CD14-positive monocyte (primary cell): Measurements from ENCODE around the gene TTC7B. TPM values are rescaled to one million over a fixed set of nuclear protein-coding genes. Genes with fewer than 3 reads are reported as not detected.

ENCODE experiments used
- DNase-seq, 3 donors: peaks; one replicate each; pipeline ENCODE4 v3.0.0-alpha.2; 2011 to 2022
- H2AFZ ChIP-seq: 2 replicates; pipeline ENCODE4 v1.6.0; 2012; ENCODE audit warnings: mild to moderate bottlenecking, low read depth, low read length, inconsistent platforms; ENCODE audit not compliant: insufficient read depth, poor library complexity, severe bottlenecking
- H3K27ac ChIP-seq, 2 donors: 1 replicate in 1 of 2; 2 replicates in 1 of 2; pipeline ENCODE4 v1.5.1; 2012 to 2013; ENCODE audit warnings: low read length in 2 of 2, control low read depth in 1 of 2, inconsistent platforms in 1 of 2, low read depth in 1 of 2, mild to moderate bottlenecking in 1 of 2
- H3K27me3 ChIP-seq, 2 donors: one replicate each; pipeline versions ENCODE4 v1.6.0 to v1.6.1; 2011 to 2013; ENCODE audit warnings: low read length in 2 of 2; ENCODE audit not compliant: control insufficient read depth in 2 of 2, insufficient read depth in 2 of 2
- H3K36me3 ChIP-seq, 2 donors: replicated peaks in 1 of 2; 1 replicate in 1 of 2; 2 replicates in 1 of 2; pipeline versions ENCODE4 v1.5.1 to v1.6.1; 2012 to 2013; ENCODE audit warnings: low read length in 2 of 2, control low read depth in 1 of 2, inconsistent platforms in 1 of 2, mild to moderate bottlenecking in 1 of 2; ENCODE audit not compliant: insufficient read depth in 2 of 2, control insufficient read depth in 1 of 2
- H3K4me1 ChIP-seq, 2 donors: 1 replicate in 1 of 2; 2 replicates in 1 of 2; pipeline versions ENCODE4 v1.5.1 to v1.6.1; 2012 to 2013; ENCODE audit warnings: low read length in 2 of 2, control low read depth in 1 of 2, inconsistent platforms in 1 of 2, mild to moderate bottlenecking in 1 of 2, moderate library complexity in 1 of 2; ENCODE audit not compliant: insufficient read depth in 2 of 2, control insufficient read depth in 1 of 2
- H3K4me2 ChIP-seq: replicated peaks from 2 replicates; pipeline ENCODE3; 2012; ENCODE audit warnings: low read length, moderate library complexity, mild to moderate bottlenecking; ENCODE audit not compliant: poor library complexity, severe bottlenecking; ENCODE audit errors: extremely low read depth
- H3K4me3 ChIP-seq, 3 experiments: fragments of 200-600 bp in 1 of 3; sonication (generic) in 1 of 3; replicated peaks in 1 of 3; 1 replicate in 2 of 3; 2 replicates in 1 of 3; pipeline ENCODE4 v1.5.1; 2011 to 2013; ENCODE audit warnings: low read length in 3 of 3, mild to moderate bottlenecking in 3 of 3, control low read depth in 2 of 3, low read depth in 2 of 3, inconsistent platforms in 1 of 3, moderate library complexity in 1 of 3
- H3K79me2 ChIP-seq: 2 replicates; pipeline ENCODE4 v1.6.0; 2012; ENCODE audit warnings: mild to moderate bottlenecking, control low read depth, inconsistent platforms, low read length, moderate library complexity; ENCODE audit not compliant: insufficient read depth
- H3K9ac ChIP-seq: 2 replicates; pipeline ENCODE4 v1.6.0; 2017; ENCODE audit warnings: low read length, mild to moderate bottlenecking; ENCODE audit not compliant: insufficient read depth, poor library complexity, severe bottlenecking
- H3K9me3 ChIP-seq, 2 donors: replicated peaks in 1 of 2; 1 replicate in 1 of 2; 2 replicates in 1 of 2; pipeline versions ENCODE4 v1.5.1 to v1.6.1; 2012 to 2013; ENCODE audit warnings: low read length in 2 of 2, control low read depth in 1 of 2; ENCODE audit not compliant: control insufficient read depth in 1 of 2, insufficient read depth in 1 of 2
- H4K20me1 ChIP-seq: 2 replicates; pipeline ENCODE4 v1.6.0; 2012; ENCODE audit warnings: mild to moderate bottlenecking, low read length, control low read depth, moderate library complexity; ENCODE audit not compliant: insufficient read depth
- H3K27ac Mint-ChIP-seq, 7 donors: one replicate each; pipeline ENCODE4 v1.8.0; 2020; ENCODE audit warnings: mild to moderate bottlenecking in 7 of 7, mixed read lengths in 7 of 7, moderate library complexity in 6 of 7, inconsistent platforms in 2 of 7
- H3K27me3 Mint-ChIP-seq, 3 donors: one replicate each; pipeline ENCODE4 v1.8.0; 2021 to 2022; ENCODE audit warnings: low read depth in 3 of 3, mild to moderate bottlenecking in 3 of 3, mixed read lengths in 3 of 3, moderate library complexity in 3 of 3, inconsistent platforms in 1 of 3
- H3K36me3 Mint-ChIP-seq, 2 donors: one replicate each; pipeline ENCODE4 v1.8.0; 2020; ENCODE audit warnings: mixed read lengths in 2 of 2, inconsistent platforms in 1 of 2, mild to moderate bottlenecking in 1 of 2
- H3K4me1 Mint-ChIP-seq: one replicate; pipeline ENCODE4 v1.8.0; 2020; ENCODE audit warnings: mild to moderate bottlenecking, mixed read lengths
- H3K4me3 Mint-ChIP-seq, 2 donors: one replicate each; pipeline ENCODE4 v1.8.0; 2020; ENCODE audit warnings: mild to moderate bottlenecking in 2 of 2, mixed read lengths in 2 of 2, moderate library complexity in 1 of 2
- H3K9me3 Mint-ChIP-seq, 7 donors: one replicate each; pipeline ENCODE4 v1.8.0; 2020 to 2022; ENCODE audit warnings: mixed read lengths in 7 of 7, mild to moderate bottlenecking in 6 of 7, moderate library complexity in 6 of 7, inconsistent platforms in 2 of 7
- CTCF ChIP-seq: fragments of 200-600 bp; IDR thresholded peaks from one replicate; pipeline ENCODE4 v1.8.0; 2022; ENCODE audit warnings: antibody characterized with exemption, mild to moderate bottlenecking
- WGBS: methylation state at CpG from one replicate; pipeline ENCODE4 v1.1.5; 2013; ENCODE audit warnings: missing lambda C conversion rate; ENCODE audit not compliant: insufficient coverage; 5-methylcytosine and 5-hydroxymethylcytosine counted together
- intact Hi-C, 2 donors: fragments of 100-400 bp; cut with micrococcal nuclease; formaldehyde crosslinking; loops; one replicate each; pipeline versions ENCODE4 v1.15.0 to v1.15.1; 2023
- polyA plus RNA-seq, 3 donors: library from polyadenylated mRNA; depleted of rRNA in 1 of 3; unstranded in 2 of 3; stranded (reverse) in 1 of 3; fragments of 300-500 nt in 2 of 3; fragments of >200 nt in 1 of 3; fragmentation: Illumina TruSeq in 2 of 3; gene quantifications; 1 replicate in 2 of 3; 2 replicates in 1 of 3; pipeline ENCODE4 v1.2.3, GENCODE V29; 2012 to 2021

TTC7B gene
- polyA plus RNA-seq, 3 donors: 0.87 to 2.6 (median 1.2) TPM

GRCh38 chr14:90803249-90803648 lies 13.0 kb downstream of the TTC7B start:
- intact Hi-C loops: no loop called here
- H3K27ac ChIP-seq: no peak overlapping the region
- peaks cover 0 to 3% (median 0%) of the 10 kb centered on the region in 7 donors for H3K9me3 Mint-ChIP-seq
- WGBS: 100% methylated on average over 1 of the region's 2 CpGs
- H2AFZ ChIP-seq: peak overlapping the region; percentile 71
- H3K4me1 Mint-ChIP-seq: peaks cover 35% of the 10 kb centered on the region
- H3K4me2 ChIP-seq: no peak overlapping the region
- peaks cover 21 to 31% of the 10 kb centered on the region in 2 donors for H3K4me1 ChIP-seq
- H4K20me1 ChIP-seq: no peaks in the 10 kb centered on the region
- H3K79me2 ChIP-seq: no peaks in the 10 kb centered on the region
- H3K27me3 ChIP-seq: no peaks in the 10 kb centered on the region
- peaks cover 0 to 2% (median 1%) of the 10 kb centered on the region in 3 donors for H3K27me3 Mint-ChIP-seq
- H3K4me3 Mint-ChIP-seq: no peak overlapping the region
- no peaks in the 10 kb centered on the region for H3K9me3 ChIP-seq
- no peak for TF ChIP-seq CTCF
- DNase-seq: no peak
- H3K9ac ChIP-seq: no peak overlapping the region
- H3K36me3 ChIP-seq: no peaks in the 10 kb centered on the region
- H3K36me3 Mint-ChIP-seq: no peaks in the 10 kb centered on the region
- H3K4me3 ChIP-seq: no peak overlapping the region
- no peak overlapping the region for H3K27ac Mint-ChIP-seq

GRCh38 chr14:90799420-90799819 lies 16.8 kb downstream of the TTC7B start:
- Histone ChIP-seq H3K4me2 (no peak overlapping the region), H3K79me2 (no peaks in the 10 kb centered on the region), H3K9ac (no peak overlapping the region), H3K9me3 (no peaks in the 10 kb centered on the region), H3K27ac (no peak overlapping the region), H3K4me1 (peaks cover 28 to 41% of the 10 kb centered on the region in 2 donors), H3K36me3 (no peaks in the 10 kb centered on the region), H4K20me1 (no peaks in the 10 kb centered on the region), H3K4me3 (no peak overlapping the region), H3K27me3 (no peaks in the 10 kb centered on the region), H2AFZ (no peak overlapping the region)
- 91% methylated on average over 5 of the region's 5 CpGs for WGBS
- Mint-ChIP-seq H3K36me3 (no peaks in the 10 kb centered on the region), H3K4me3 (no peak overlapping the region), H3K4me1 (peaks cover 44% of the 10 kb centered on the region), H3K27me3 (peaks cover 0 to 3% (median 1%) of the 10 kb centered on the region in 3 donors), H3K9me3 (peaks cover 0 to 3% (median 0%) of the 10 kb centered on the region in 7 donors), H3K27ac (no peak overlapping the region)
- TF ChIP-seq CTCF: no peak
- intact Hi-C loops: no loop called here
- no peak for DNase-seq
